Trophoblast cell (in vitro differentiated cells and primary cell): ENCODE data around the gene KCNK6.

ENCODE experiments used
- DNase-seq, 2 donors: peaks; one replicate each; pipeline ENCODE4 v3.0.0-alpha.2; 2016
- H2AFZ ChIP-seq: 2 replicates; pipeline ENCODE4 v1.6.1; 2013; ENCODE audit warnings: low read length, moderate library complexity, mild to moderate bottlenecking; ENCODE audit not compliant: insufficient read depth, poor library complexity
- H2AK5ac ChIP-seq: 2 replicates; pipeline ENCODE4 v1.6.1; 2013; ENCODE audit warnings: mild to moderate bottlenecking, low read length
- H2BK120ac ChIP-seq: 2 replicates; pipeline ENCODE4 v1.6.1; 2013; ENCODE audit warnings: low read length, mild to moderate bottlenecking, moderate library complexity; ENCODE audit not compliant: insufficient read depth, poor library complexity
- H2BK12ac ChIP-seq: 2 replicates; pipeline ENCODE4 v1.6.1; 2013; ENCODE audit warnings: mild to moderate bottlenecking, low read length, moderate library complexity
- H2BK5ac ChIP-seq: 2 replicates; pipeline ENCODE4 v1.6.1; 2013; ENCODE audit warnings: low read length, low read depth, moderate library complexity, mild to moderate bottlenecking; ENCODE audit not compliant: poor library complexity
- H3K14ac ChIP-seq: 2 replicates; pipeline ENCODE4 v1.6.1; 2013; ENCODE audit warnings: mild to moderate bottlenecking, low read length
- H3K18ac ChIP-seq: 2 replicates; pipeline ENCODE4 v1.6.1; 2013; ENCODE audit warnings: mild to moderate bottlenecking, low read length
- H3K23ac ChIP-seq: 2 replicates; pipeline ENCODE4 v1.6.1; 2013; ENCODE audit warnings: low read length
- H3K27ac ChIP-seq: 2 replicates; pipeline ENCODE4 v1.5.1; 2013; ENCODE audit warnings: low read depth, mild to moderate bottlenecking, inconsistent platforms, low read length, moderate library complexity
- H3K27me3 ChIP-seq: 2 replicates; pipeline ENCODE4 v1.6.1; 2013; ENCODE audit warnings: inconsistent platforms, mild to moderate bottlenecking, low read length, moderate library complexity; ENCODE audit not compliant: insufficient read depth
- H3K36me3 ChIP-seq, 2 experiments: 1 replicate in 1 of 2; 2 replicates in 1 of 2; pipeline ENCODE4 v1.6.1; 2013; ENCODE audit warnings: low read length in 2 of 2, mild to moderate bottlenecking in 2 of 2, moderate library complexity in 1 of 2; ENCODE audit not compliant: insufficient read depth in 2 of 2, control insufficient read depth in 1 of 2
- H3K4ac ChIP-seq: 2 replicates; pipeline ENCODE4 v1.6.1; 2013; ENCODE audit warnings: low read depth, mild to moderate bottlenecking, low read length, moderate library complexity
- H3K4me1 ChIP-seq, 2 experiments: 1 replicate in 1 of 2; 2 replicates in 1 of 2; pipeline ENCODE4 v1.6.1; 2013; ENCODE audit warnings: low read length in 2 of 2, mild to moderate bottlenecking in 2 of 2, moderate library complexity in 1 of 2; ENCODE audit not compliant: insufficient read depth in 2 of 2, control insufficient read depth in 1 of 2
- H3K4me2 ChIP-seq: 2 replicates; pipeline ENCODE4 v1.6.1; 2013; ENCODE audit warnings: inconsistent platforms, mild to moderate bottlenecking, low read length, moderate library complexity
- H3K4me3 ChIP-seq: 2 replicates; pipeline ENCODE4 v1.5.1; 2013; ENCODE audit warnings: mild to moderate bottlenecking, low read depth, low read length, inconsistent platforms
- H3K79me1 ChIP-seq: one replicate; pipeline ENCODE4 v1.6.1; 2013; ENCODE audit warnings: low read length
- H3K79me2 ChIP-seq: 2 replicates; pipeline ENCODE4 v1.6.1; 2013; ENCODE audit warnings: low read length, mild to moderate bottlenecking; ENCODE audit not compliant: control insufficient read depth, insufficient read depth, poor library complexity
- H3K9ac ChIP-seq: 2 replicates; pipeline ENCODE4 v1.6.1; 2013; ENCODE audit warnings: mild to moderate bottlenecking, low read length
- H3K9me3 ChIP-seq: 2 replicates; pipeline ENCODE4 v1.6.1; 2013; ENCODE audit warnings: low read depth, mild to moderate bottlenecking, control low read depth, inconsistent platforms, low read length; ENCODE audit not compliant: insufficient read depth
- H4K12ac ChIP-seq: 2 replicates; pipeline ENCODE4 v1.6.1; 2013; ENCODE audit warnings: low read depth, mild to moderate bottlenecking, low read length, moderate library complexity
- H4K8ac ChIP-seq: 2 replicates; pipeline ENCODE4 v1.6.1; 2013; ENCODE audit warnings: low read depth, mild to moderate bottlenecking, low read length, moderate library complexity
- H4K91ac ChIP-seq: one replicate; pipeline ENCODE4 v1.6.1; 2013; ENCODE audit warnings: low read depth, mild to moderate bottlenecking, low read length, moderate library complexity
- WGBS: extraction: QIAGEN DNeasy Blood & Tissue Kit; methylation state at CpG from one replicate; pipeline ENCODE4 v1.1.7; 2013; ENCODE audit warnings: missing lambda C conversion rate; ENCODE audit not compliant: insufficient read length, insufficient coverage; ENCODE audit errors: extremely low coverage; 5-methylcytosine and 5-hydroxymethylcytosine counted together

KCNK6 gene

GRCh38 chr19:38360351-38360750 is 40.7 kb downstream of the KCNK6 start:
- Histone ChIP-seq H3K27me3 (peaks cover 3% of the 10 kb centered on the region), H3K14ac (no peak overlapping the region), H2BK12ac (no peak overlapping the region), H3K4me1 (peaks cover 4 to 9% of the 10 kb centered on the region in 2 experiments), H3K36me3 (no peaks in the 10 kb centered on the region), H2AK5ac (no peak overlapping the region), H3K4me3 (no peak overlapping the region), H2AFZ (no peak overlapping the region), H3K27ac (no peak overlapping the region), H3K9me3 (peaks cover 4% of the 10 kb centered on the region), H3K4ac (no peak overlapping the region), H4K12ac (no peak overlapping the region), H3K79me2 (no peaks in the 10 kb centered on the region), H3K18ac (no peak overlapping the region), H3K23ac (no peak overlapping the region), H4K91ac (no peak overlapping the region), H2BK120ac (no peak overlapping the region), H3K4me2 (no peak overlapping the region), H3K79me1 (peaks cover 4% of the 10 kb centered on the region), H4K8ac (no peak overlapping the region), H3K9ac (no peak overlapping the region), H2BK5ac (no peak overlapping the region)
- no peak for DNase-seq
- WGBS = no CpG with 5 or more reads among the region's 9 CpGs

- Histone ChIP-seq H3K27me3 (peaks cover 3% of the 10 kb centered on the region), H2AFZ (peak overlapping the region; percentile 38), H2BK5ac (no peak overlapping the region), H4K12ac (no peak overlapping the region), H4K8ac (no peak overlapping the region), H3K18ac (no peak overlapping the region), H3K9me3 (peaks cover 4% of the 10 kb centered on the region), H3K36me3 (no peaks in the 10 kb centered on the region), H3K4me2 (peak overlapping the region; percentile 94), H3K27ac (no peak overlapping the region), H2BK120ac (no peak overlapping the region), H3K4me1 (peaks cover 4 to 9% of the 10 kb centered on the region in 2 experiments), H3K9ac (no peak overlapping the region), H3K79me1 (peaks cover 4% of the 10 kb centered on the region), H3K23ac (no peak overlapping the region), H3K4me3 (peak overlapping the region; percentile 66), H2BK12ac (no peak overlapping the region), H3K14ac (no peak overlapping the region), H4K91ac (no peak overlapping the region), H2AK5ac (no peak overlapping the region), H3K79me2 (no peaks in the 10 kb centered on the region), H3K4ac (no peak overlapping the region)
- no peak for DNase-seq
- no CpG with 5 or more reads among the region's 23 CpGs for WGBS
Measured at GRCh38 chr19:38360839-38361631, 41.4 kb downstream of the KCNK6 start.

GRCh38 chr19:38361633-38362075 is 42.0 kb downstream of the KCNK6 start:
- H2AK5ac ChIP-seq = no peak overlapping the region
- no peaks in the 10 kb centered on the region for H3K36me3 ChIP-seq
- no peak overlapping the region for H3K4ac ChIP-seq
- peaks cover 4 to 9% of the 10 kb centered on the region in 2 experiments for H3K4me1 ChIP-seq
- no peaks in the 10 kb centered on the region for H3K79me2 ChIP-seq
- H3K9ac ChIP-seq = peak overlapping the region; percentile 42
- DNase-seq = peak; percentile 55 to 73
- no peak overlapping the region for H4K8ac ChIP-seq
- peak overlapping the region; percentile 74 for H3K4me3 ChIP-seq
- H4K12ac ChIP-seq = no peak overlapping the region
- peaks cover 3% of the 10 kb centered on the region for H3K27me3 ChIP-seq
- no peak overlapping the region for H3K18ac ChIP-seq
- no peak overlapping the region for H3K23ac ChIP-seq
- peak overlapping the region; percentile 94 for H3K4me2 ChIP-seq
- no peak overlapping the region for H3K27ac ChIP-seq
- no CpG with 5 or more reads among the region's 37 CpGs for WGBS
- no peak overlapping the region for H2BK12ac ChIP-seq
- no peak overlapping the region for H3K14ac ChIP-seq
- peak overlapping the region; percentile 97 for H2AFZ ChIP-seq
- H2BK120ac ChIP-seq = no peak overlapping the region
- H3K9me3 ChIP-seq = peaks cover 4% of the 10 kb centered on the region
- H2BK5ac ChIP-seq = no peak overlapping the region
- peaks cover 4% of the 10 kb centered on the region for H3K79me1 ChIP-seq
- H4K91ac ChIP-seq = no peak overlapping the region

DNA sequence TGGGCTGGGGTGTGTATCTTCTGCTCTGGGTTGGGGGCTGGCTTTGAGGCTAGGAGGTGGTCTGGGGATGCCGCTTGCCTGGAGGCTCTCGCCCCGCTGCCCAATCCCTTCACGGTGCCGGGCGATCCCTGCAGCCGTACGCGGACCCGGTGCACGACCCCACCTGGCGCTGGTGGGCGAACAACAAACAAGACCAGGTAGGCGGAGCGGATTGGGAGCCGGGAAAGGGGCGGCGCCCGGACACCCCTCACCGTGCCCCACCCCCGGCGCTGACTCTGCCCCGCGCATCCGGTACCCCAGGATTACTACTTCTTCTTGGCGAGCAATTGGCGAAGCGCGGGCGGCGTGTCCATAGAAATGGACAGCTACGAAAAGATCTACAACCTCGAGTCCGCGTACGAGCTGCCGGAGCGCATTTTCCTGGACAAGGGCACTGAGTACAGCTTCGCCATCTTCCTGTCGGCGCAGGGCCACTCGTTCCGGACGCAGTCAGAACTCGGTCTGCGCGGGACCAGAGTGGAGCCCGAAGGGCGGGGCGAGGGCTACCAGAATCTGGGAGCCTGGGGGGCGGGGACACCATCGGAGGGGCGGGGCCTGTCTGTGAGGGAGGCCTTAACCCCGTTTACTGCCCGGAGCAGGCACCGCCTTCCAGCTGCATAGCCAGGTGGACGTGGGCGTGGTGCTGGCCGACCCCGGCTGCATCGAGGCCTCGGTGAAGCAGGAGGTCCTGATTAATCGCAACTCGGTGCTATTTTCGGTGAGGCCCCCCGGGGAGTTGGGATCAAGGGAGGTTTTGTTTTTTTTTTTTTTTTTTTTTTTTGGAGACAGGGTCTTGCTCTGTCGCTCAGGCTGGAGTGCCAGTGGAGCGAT is 42.7 kb downstream of the KCNK6 start:
- peaks cover 3% of the 10 kb centered on the region for H3K27me3 ChIP-seq
- H3K4me1 ChIP-seq = peaks cover 4 to 9% of the 10 kb centered on the region in 2 experiments
- H3K27ac ChIP-seq = no peak overlapping the region
- H3K4ac ChIP-seq = no peak overlapping the region
- peak overlapping the region; percentile 6 for H4K12ac ChIP-seq
- no CpG with 5 or more reads among the region's 68 CpGs for WGBS
- H3K9me3 ChIP-seq = peaks cover 4% of the 10 kb centered on the region
- peak overlapping the region; percentile 5 for H3K14ac ChIP-seq
- H3K4me3 ChIP-seq = peak overlapping the region; percentile 74
- no peak overlapping the region for H2BK120ac ChIP-seq
- H3K79me1 ChIP-seq = peaks cover 4% of the 10 kb centered on the region
- no peak overlapping the region for H2AK5ac ChIP-seq
- H3K79me2 ChIP-seq = no peaks in the 10 kb centered on the region
- peak overlapping the region; percentile 64 for H4K8ac ChIP-seq
- peak overlapping the region; percentile 94 for H3K4me2 ChIP-seq
- H3K9ac ChIP-seq = no peak overlapping the region
- peak overlapping the region; percentile 61 for H3K18ac ChIP-seq
- H2BK5ac ChIP-seq = no peak overlapping the region
- peak; percentile 63 to 65 for DNase-seq
- H4K91ac ChIP-seq = no peak overlapping the region
- H3K36me3 ChIP-seq = no peaks in the 10 kb centered on the region
- H2BK12ac ChIP-seq = no peak overlapping the region
- H3K23ac ChIP-seq = no peak overlapping the region
- H2AFZ ChIP-seq = peak overlapping the region; percentile 97
